SH-SY5Y (cell line): ENCODE measurements around the gene RAP1GAP.

Source experiments
- GATA2 ChIP-seq: IDR thresholded peaks from 2 replicates; pipeline ENCODE4 v1.6.1; 2011; ENCODE audit warnings: mild to moderate bottlenecking, low read depth, low read length
- GATA3 ChIP-seq: IDR thresholded peaks from 2 replicates; pipeline ENCODE4 v1.6.1; 2011; ENCODE audit warnings: low read depth, mild to moderate bottlenecking, low read length, moderate library complexity

- no peak for TF ChIP-seq GATA3
- TF ChIP-seq GATA2 = no peak
Measured at GRCh38 chr1:21630571-21631343, 38.4 kb downstream of the RAP1GAP start.
